Astrocyte (in vitro differentiated cells and primary cell): ENCODE results near the gene ATP6V1F.

Experiments used
- EZH2 ChIP-seq: IDR thresholded peaks from 2 replicates; pipeline ENCODE4 v1.6.1; 2012; ENCODE audit warnings: mild to moderate bottlenecking, low read length, inconsistent platforms; ENCODE audit not compliant: insufficient read depth
- TF ChIP-seq, protein P1 (sequence below): IDR thresholded peaks from 2 replicates; pipeline ENCODE4 v1.5.1; 2011; ENCODE audit warnings: low read depth, mild to moderate bottlenecking, inconsistent platforms, low read length, moderate library complexity; ENCODE audit not compliant: insufficient read depth

DNA sequence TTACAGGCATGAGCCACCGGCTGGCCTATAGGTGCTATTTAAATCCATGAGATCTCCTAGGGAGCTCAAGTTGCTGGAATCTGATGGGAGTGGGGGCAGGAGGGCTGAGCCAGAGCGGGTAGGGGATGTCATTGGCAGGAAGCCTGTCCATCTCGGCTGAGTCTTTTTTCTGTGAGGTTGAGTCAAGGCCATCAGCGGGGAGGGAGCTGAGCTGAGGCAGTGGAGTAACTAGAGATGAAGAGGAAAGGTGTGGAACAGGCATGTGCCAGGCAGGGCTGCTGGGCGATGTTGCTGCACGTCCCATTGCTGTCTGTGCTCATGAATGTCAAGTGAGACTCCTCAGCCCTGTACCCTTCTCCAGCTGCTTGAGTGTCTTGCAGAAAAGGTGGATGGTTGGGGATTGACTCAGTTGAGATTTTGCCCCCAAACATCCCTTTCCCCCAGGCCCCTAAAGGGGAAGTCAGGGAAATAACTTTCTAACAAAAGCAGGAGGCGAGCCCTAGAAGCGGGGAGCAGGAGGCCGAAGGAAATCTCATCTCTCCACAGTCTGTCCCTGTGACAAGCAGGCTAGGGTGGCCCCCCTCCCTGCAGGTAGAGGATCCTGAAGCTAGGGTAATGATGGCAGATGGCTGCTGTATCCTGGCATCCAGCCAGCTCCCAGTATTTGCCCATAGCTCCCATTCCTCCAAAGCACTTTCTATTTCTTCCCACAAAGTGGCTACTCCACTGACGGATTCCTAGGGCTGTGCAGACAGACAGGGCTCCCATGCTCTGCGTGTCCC, 5.4 kb downstream of the ATP6V1F start:
- TF ChIP-seq, protein P1, sequence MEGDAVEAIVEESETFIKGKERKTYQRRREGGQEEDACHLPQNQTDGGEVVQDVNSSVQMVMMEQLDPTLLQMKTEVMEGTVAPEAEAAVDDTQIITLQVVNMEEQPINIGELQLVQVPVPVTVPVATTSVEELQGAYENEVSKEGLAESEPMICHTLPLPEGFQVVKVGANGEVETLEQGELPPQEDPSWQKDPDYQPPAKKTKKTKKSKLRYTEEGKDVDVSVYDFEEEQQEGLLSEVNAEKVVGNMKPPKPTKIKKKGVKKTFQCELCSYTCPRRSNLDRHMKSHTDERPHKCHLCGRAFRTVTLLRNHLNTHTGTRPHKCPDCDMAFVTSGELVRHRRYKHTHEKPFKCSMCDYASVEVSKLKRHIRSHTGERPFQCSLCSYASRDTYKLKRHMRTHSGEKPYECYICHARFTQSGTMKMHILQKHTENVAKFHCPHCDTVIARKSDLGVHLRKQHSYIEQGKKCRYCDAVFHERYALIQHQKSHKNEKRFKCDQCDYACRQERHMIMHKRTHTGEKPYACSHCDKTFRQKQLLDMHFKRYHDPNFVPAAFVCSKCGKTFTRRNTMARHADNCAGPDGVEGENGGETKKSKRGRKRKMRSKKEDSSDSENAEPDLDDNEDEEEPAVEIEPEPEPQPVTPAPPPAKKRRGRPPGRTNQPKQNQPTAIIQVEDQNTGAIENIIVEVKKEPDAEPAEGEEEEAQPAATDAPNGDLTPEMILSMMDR = no peak
- no peak for TF ChIP-seq EZH2
